22Rv1 (cell line): ENCODE measurements around the gene MSH2.

Source experiments
- ZFX ChIP-seq: fragments of 450-650 bp; IDR thresholded peaks from 2 replicates; pipeline ENCODE4 v1.6.1; 2017; ENCODE audit warnings: antibody characterized with exemption, borderline replicate concordance
- TF ChIP-seq, protein P1 (sequence below): fragments of 450-650 bp; IDR thresholded peaks from 2 replicates; pipeline ENCODE4 v1.5.1; 2017; ENCODE audit warnings: mild to moderate bottlenecking

DNA sequence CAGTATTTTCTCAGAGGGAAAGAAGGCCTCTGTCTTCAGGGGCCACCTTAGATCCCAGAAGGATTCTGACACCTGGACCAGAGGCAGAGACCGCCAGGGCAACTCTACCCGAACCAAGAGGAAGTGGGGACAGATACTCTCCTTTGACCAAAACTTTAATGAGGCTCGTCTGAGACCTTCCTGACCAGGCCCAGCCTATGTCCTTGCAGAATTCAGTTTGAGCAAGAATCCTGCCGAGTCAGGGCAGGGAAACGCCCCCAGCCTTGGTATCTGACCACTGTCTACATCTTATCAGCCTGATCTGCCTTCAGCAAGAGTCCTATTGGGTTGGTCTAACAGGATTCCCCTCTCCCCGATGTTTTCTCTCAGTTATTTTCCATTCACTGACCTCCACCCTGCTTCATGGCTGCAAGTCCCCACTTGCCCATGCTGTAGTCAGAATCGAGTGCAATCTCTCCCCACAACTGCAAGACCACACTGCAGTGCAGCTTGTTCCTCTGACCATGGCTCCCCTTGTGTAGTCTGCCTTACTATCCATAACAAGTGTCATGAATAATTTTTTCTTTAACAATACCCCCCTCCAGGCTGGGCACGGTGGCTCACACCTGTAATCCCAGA is 95.0 kb downstream of the MSH2 start:
- TF ChIP-seq, protein P1, sequence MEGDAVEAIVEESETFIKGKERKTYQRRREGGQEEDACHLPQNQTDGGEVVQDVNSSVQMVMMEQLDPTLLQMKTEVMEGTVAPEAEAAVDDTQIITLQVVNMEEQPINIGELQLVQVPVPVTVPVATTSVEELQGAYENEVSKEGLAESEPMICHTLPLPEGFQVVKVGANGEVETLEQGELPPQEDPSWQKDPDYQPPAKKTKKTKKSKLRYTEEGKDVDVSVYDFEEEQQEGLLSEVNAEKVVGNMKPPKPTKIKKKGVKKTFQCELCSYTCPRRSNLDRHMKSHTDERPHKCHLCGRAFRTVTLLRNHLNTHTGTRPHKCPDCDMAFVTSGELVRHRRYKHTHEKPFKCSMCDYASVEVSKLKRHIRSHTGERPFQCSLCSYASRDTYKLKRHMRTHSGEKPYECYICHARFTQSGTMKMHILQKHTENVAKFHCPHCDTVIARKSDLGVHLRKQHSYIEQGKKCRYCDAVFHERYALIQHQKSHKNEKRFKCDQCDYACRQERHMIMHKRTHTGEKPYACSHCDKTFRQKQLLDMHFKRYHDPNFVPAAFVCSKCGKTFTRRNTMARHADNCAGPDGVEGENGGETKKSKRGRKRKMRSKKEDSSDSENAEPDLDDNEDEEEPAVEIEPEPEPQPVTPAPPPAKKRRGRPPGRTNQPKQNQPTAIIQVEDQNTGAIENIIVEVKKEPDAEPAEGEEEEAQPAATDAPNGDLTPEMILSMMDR = no peak
- TF ChIP-seq ZFX = no peak
